HG03378 (cell line): ENCODE results near the gene CST7.
"Not testable (repeated sequence)": the region's sequence is repeated elsewhere in the genome, so short reads cannot be mapped to it uniquely, and the experiment has no call there.

ENCODE experiments used
- ATAC-seq: cut with Tn5 transposase; IDR thresholded peaks from one replicate; pipeline ENCODE4 v1.9.1; 2021; ENCODE audit warnings: mild to moderate bottlenecking, moderate library complexity; ENCODE audit not compliant: unreplicated experiment

CST7 gene, protein sequence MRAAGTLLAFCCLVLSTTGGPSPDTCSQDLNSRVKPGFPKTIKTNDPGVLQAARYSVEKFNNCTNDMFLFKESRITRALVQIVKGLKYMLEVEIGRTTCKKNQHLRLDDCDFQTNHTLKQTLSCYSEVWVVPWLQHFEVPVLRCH

DNA sequence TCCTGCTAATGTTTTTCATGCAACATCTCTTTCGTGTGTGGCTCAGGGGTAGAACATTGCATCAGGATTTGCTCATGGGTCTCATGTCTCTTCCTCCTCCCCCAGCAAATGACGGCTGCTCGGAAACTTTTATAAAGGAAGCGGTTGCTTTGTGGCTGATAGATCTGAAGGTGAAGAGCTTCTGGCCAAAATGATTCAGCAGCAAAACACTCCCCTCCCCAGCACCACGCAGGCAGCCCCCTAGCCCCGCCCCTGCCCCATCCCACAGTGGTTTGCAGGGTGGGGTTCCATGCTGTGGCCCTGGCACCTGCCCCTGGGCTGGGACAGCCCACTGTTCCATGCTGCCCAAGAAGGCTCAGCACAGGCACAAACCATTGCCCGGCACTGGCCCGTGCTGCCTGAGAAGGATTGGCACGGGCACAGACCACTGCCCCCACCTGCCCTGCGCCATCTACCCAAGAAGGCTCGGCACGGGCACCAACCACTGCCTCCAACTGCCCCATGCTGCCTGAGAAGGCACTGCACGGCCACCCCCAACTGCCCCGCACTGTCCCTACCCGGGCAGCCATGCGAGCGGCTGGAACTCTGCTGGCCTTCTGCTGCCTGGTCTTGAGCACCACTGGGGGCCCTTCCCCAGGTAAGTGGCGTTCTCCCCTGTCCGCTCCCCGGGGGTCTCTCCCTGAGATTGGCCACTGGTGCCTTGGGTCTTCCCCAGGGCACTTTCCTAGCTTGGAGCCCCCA is at the start of gene CST7:
CST7 (plus strand) TSS at position 331 of the 741 bp plus-strand sequence; CDS start at position 568, 237 bp downstream.
- no peak for ATAC-seq

DNA sequence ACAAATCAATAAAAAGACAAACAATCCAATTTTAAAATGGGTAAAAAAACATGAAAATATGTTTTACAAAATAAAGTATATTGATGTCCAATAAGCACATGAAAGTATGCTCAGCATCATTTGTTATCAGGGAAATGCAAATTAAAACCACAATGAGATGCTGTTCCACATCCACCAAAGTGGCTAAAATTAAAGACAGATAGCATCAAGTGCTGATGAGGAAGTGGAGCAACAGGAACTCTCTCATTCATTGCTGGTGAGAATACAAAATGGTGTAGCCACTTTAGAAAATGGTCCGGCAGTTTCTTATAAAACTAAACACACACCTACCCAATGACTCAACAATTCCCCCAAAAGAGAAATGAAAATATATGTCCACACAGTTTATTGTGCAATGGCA is 42.3 kb upstream of the CST7 start:
- ATAC-seq = no peak

DNA sequence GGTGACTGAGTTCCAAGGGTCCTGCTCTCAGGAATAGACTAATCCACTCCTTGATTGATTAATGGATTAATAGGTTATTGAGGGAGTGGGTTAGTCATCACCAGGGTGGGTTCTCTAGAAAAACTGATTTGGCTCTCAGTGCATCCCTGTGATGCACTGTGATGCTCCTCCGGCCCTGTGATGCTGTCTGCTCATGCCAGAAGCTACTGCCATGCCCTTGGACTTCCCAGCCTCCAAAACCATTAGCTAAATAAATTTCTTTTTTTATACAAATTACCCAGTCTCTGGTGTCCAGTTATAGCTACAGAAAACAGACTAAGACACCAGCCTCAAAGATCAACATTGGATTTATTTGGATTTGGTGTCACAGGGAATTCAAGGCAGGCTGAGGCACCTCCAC is 40.4 kb upstream of the CST7 start:
- ATAC-seq = no peak

DNA sequence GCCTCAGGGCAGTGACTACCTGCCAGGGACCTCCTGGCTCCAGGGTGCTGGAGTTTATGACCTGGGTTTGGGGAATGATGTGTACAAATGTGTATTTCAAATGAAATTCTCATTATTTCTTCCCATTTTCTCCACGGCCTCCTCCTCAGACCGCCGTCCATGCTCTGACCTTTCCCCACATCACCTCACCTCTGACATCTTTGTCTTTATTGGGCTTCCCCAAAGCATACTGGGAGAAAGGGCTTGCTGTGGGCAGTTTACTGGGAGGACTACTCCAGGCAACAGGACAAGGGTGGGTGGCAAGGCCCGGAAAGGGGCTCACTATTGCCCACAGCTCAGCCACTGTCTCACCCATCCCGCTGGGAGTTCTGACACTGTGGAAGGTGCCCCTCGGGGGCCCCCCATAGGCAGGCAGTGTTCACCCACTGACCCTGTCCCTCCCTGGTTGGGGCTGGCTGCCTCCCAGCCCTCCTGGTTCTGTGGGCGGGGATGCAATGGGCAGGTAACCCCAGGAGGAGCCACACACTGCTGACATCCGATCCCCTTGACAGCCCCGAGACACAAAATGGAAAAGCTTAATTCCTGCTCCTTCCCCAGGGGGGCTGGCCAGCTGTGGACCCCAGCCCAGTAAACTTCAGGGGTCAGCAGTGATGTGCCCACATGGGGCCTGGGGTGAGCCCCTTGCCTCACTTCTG is 39.8 kb upstream of the CST7 start:
- no peak for ATAC-seq

DNA sequence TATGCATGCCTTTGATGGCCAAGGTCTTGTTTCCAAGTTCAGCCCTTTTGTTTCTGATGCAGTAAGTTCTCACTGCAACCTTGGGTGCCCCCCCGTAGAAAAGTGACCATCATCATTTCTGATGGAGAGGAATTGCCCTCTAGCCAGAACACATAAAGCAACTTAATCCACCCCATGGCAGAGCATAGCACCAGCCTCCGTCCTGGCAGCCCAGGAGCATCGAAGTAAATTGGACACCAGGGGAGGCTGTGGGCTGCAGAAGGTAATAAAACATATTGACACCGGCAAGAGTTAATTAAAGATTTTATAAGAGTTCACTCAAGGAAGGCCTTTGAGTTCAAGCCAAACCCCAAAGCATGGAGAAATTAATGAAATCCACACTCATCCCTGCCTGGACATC is 39.2 kb upstream of the CST7 start:
- no peak for ATAC-seq

DNA sequence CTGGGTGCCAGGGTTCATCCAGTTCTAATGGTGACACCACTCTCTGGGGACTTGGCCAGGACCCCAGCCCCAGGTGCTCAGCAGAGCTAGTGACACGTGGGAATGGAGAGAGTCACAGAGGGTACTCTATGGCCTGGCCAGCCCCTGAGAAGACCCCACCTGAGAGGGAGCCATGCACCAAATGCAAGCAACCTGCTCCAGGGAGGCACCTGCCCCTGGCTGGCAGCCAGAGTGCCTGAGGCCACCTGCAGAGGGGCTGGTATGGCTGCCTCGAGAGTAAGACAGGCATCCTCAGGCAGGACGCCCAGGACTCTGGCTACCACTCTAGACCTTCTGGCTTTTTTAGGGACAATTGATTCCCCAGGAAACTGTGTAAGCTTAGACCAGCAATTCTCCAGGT is 38.6 kb upstream of the CST7 start:
- no peak for ATAC-seq

DNA sequence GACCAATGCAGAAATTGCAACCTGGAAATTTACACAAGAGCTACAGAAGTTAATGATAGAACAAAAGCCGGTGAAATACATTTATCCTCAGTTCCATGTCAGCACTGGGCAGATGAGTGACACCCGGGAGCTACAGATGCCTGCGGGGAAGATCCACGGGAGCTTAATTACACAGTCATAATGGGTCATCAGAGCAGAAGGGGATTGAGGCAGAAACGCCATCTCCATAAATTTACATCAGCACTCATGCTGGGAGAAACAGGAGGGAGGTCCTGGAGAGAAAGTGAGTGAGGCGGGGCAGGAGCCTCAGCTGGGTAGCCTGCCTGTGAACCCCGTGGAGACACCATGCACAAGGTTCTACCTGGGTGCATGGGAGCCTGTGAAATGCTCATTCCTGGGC is 37.6 kb upstream of the CST7 start:
- ATAC-seq = no peak

DNA sequence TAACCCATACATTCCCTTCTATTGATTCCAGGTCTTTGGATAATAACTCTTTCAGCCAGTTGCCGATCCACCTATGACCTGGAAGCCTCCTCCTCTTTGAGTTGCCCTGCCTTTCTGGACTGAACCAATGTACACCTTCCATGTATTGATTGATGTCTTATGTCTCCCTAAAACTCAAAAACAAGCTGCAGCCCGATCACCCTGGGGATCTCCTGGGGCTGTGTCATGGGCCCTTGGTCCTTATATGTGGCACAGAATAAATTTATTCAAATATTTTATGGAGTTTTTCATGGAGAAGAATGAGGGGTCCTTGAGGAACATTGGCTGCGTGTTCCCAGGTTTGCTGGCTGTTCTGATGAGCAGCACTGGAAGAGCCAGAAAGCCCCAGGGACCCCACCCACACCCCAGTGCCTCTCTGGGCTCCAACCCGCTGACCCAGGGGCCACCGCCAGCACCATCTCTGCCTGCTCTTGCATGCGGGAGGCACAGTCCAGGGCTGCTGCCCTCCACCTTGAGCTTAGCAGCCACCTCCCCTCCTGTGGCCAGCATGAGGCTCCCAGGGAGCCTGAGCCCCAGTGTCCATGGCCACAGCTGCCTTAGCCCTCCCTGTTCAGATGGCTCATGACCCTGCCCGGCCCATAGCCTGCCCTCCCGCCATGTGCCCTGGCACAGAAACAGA is 36.5 kb upstream of the CST7 start:
- no peak for ATAC-seq

DNA sequence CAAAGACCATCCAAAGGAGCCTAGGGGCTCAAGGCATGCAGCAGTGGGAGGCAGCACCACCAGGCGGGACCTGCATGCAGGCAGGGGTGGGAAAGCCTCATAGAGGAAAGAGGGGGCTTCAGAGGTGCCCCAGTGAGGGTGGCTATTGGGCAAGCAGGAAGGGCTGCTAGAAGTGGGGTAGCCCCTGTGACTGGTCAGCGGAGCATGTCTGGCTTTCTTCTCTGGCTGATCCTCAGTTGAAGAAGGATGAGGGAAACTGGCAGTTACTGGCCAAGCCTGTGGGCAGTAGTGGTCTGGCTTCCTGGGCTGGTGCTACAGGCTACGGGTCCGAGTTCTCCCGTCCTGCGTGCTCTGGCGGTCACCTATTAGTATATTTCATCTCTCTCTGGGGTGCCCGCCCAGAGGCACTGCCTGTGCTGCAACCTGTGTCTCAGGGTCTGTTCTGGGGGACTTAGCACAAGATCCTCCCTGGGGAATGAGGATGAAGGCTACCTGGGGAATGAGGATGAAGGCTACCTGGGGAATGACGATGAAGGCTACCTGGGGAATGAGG is 35.9 kb upstream of the CST7 start:
- no peak for ATAC-seq

DNA sequence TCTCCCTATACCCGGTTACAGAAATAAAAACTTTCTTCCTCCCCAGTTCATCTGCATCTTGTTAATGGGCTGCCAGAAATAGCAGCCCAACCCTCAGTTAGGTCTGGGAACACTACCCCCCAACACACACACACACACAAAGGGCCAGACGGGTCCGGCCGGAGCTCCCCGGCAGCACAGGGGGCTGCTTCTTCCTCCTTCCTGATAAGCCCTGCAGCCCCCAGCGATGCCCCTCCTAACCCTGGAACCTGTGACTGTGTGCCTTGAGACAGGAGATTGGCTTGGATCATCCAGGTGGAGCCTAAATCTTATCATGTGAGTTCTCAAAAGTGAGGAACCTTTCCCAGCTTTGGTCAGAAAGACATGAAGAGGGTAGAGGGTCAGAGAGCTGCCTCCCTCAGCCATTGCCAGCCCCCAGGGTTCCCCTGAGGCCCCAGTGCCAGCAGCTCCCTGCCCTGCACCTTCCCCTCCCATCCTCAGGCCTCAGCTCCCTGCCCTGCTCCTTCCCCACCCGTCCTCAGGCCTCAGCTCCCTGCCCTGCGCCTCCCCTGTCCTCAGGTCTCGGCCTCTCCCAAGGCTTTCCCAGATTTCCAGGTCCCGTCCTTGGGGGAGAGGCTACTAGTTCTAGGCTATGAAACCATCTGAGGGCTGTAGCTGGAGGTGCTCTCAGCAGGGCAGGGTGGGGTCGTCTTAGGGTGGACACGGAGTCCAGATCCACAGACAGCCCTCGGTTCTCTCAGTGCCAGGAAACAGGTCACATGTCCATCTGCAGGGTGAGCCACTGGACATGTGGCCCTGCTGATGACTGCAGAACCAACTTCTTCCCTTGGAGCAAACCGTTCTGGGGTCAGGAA is 34.5 kb upstream of the CST7 start:
- ATAC-seq = no peak

DNA sequence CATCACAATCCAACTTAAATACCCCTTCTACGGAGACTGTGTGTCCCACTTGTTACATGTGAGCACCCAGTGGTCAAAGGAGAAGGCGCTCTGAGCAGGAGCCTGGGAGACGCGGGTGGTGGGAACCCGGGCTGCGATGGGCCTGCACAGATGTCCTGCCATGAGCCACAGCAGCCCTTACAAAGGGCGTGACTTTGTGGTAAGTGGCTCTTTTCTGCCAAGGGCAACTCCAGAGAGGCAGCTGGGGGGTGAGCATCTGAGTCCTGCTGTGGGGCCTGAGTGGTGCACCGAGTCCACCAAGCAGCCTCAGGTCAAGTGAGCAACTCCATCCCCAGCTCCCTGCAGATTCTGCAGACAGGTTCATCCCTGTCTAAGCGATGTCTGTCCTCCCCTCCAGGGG is 33.6 kb upstream of the CST7 start:
- ATAC-seq = no peak

DNA sequence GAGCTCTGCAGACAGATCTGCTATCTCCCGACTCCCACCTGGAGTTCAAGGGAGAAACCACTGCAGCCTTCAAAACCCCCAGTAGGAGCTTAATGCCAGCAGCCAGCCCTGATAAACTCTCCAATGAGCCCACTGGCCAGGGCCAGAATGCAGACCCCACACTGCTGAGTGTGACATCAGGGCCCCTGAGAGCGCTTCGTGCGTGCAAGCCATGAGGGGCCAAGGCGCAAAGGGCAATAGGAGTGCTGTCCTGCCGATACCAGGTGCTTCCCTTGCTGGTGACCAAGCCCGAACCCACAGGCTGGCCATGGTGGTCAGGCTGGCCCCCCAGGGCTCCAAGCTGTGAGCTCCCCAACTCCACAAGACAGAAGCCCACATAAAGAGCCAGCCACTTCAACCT is 33.2 kb upstream of the CST7 start:
- ATAC-seq = no peak

DNA sequence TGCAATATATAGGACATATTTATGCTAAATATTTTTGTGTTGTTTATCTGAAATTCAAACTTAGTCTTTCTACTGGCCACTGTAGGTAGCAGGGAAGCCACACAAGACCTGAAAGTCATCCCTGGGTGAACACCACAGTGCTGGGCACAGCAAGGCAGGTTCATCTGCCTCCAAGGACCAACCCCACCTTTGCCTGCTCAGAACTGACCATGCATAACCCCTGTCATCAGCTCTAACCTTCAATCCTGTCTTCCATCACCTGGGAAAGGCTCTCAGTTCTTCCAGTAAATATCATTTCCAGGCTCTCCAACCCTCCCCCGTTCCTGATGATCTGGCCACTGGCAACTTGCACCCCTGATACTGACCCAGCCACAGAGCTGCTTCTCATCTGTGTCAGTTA is 32.7 kb upstream of the CST7 start:
- ATAC-seq = no peak

DNA sequence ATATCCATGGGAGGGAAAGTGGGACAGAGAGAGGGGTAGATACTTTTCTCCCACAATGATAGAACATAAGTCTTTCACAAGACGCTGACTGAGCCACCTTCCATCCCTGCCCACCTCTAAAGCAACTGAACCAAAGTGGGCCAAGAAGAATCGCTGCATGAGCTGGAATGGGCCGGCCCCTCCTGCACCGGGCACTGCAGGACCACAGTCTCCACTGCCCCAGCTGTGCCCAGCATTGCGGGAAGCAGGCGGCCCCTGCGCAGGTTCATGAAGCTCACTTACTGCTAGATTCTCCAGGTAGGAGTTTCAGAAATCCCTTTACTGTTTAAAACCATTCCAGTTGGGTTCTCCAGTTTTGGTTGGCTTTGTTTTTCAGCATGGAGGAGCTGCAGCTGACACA is 32.0 kb upstream of the CST7 start:
- ATAC-seq = no peak

DNA sequence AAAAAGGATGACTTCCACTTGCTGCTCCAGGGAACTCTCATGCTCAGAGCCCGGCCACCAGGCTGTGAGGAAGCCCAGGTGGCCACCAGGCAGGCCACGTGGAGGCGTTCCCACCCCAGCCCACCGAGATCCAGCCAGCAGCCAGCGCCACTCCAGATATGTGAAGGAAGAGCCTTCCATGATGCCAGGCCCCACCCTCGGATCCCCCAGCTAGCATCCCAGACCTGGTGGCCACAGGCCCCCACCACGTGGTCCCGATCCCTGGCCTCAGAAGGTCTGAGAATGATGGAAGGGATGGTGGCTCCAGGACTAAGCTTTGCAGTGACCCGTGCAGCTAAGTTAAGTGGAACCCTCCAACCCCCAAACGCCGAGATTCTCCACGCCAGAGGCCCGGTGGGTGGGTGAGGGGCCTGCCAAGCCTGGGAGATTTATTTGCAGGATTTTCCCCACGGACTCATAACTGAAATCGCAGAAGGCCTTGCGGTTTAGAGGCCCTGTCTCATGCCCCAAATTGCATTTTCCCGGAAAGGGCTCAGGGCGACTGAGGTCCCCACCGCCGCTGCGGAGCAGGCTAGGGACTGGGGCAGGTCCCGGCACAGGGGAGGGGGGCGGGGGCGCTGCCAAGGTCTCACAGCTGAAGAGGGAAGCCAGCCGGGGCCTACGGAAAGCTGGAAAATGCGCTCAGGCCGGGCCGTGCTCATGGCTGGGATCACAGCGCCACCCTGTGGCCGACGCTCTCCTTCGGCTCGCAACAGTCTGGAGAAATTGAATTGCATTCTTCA is 31.1 kb upstream of the CST7 start:
- ATAC-seq = no peak

DNA sequence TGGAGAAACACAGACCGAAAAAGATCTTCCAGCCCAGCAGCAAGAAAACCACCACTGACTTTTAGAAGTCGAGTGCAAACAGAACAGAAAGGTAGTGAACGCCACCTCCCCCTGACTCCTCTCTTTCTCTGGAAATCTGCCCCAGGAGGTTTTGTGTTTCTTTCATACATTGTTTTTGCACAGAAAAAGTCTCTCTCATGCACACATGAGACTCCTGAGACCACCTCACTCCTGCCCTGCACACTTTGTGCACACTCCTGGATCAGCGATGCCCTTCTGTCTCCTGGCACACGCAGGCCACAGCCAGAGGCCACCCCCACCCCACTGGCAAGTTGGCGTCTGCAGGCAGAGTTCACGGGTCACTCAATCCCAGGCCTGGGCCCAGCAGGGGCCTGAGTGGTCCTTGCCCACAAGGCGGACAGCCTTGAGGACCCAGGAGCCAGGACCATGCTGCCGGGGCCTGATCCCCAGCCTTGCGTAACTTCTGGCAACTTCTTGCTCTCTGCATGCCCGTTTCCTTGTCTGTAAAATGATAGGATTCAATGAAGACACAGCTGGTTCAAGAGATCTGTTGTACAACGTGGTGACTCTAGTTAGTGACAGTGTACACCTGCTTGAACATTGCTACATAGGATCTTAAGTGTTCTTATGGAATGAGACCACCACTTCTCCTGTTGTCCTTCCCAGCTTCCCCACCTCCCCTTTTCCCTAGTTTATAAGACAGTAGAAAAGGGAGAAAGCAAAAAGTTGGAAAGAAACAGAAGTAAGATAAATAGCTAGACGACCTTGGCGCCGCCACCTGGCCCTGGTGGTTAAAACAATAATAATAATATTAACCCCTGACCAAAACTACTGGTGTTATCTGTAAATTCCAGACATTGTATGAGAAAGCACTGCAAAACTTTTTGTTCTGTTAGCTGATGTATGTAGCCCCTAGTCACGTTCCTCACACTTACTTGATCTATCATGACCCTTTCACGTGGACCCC is 30.2 kb upstream of the CST7 start:
- no peak for ATAC-seq

DNA sequence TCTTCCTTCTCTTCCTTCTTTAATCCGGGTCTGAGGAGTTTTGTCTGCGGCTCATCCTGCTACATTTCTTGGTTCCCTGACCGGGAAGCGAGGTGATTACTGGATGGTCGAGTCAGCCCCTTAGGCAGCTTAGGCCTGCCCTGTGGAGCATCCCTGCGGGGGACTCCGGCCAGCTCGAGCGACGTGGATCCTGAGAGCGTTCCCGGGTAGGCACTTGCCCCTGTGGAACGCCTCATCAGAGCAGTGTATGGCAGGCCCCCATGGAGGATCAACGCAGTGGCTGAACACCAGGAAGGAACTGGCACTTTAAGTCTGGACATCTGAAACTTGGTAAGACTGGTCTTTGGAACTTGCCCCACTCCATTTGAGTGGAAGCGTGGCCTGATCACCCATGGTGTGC is 29.4 kb upstream of the CST7 start:
- not testable (repeated sequence) for ATAC-seq

DNA sequence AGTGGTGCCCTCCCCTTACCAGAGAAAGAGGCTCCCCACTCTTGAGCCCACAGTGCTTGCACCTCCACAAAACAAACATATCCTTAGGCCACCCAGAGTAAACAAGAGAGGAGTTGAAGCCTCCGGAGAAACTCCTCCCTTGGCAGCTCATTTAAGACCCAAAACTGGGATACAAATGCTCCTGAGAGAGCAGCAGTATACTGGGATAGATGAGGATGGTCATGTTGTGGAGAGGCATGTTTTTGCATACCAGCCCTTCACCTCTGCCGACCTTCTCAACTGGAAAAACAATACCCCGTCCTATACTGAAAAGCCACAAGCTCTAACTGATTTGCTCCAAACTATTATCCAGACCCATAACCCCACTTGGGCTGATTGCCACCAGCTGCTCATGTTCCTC is 28.4 kb upstream of the CST7 start:
- ATAC-seq = not testable (repeated sequence)

DNA sequence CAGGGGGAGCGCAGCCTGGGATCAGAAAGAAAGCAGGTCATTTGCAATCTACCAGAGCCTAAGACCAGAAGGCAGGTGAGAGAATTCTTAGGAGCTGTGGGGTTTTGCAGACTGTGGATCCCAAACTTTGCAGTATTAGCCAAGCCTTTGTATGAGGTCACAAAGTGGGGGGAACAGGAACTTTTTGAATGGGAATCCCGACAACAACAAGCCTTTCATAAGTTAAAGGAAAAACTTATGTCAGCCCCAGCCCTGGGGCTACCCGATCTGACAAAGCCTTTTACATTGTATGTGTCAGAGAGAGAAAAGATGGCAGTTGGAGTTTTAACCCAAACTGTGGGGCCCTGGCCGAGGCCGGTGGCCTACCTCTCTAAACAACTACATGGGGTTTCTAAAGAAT is 19.8 kb upstream of the CST7 start:
- ATAC-seq = not testable (repeated sequence)
